Glutamatergic neuron (in vitro differentiated cells): ENCODE measurements around the gene GP1BB. TPM values are rescaled to one million over a fixed set of nuclear protein-coding genes. Genes with fewer than 3 reads are reported as not detected.

Experiments used
- DNase-seq: peaks from one replicate; pipeline ENCODE4 v3.0.0; 2022
- H3K27ac Mint-ChIP-seq: one replicate; pipeline ENCODE4 v1.8.0; 2020; ENCODE audit warnings: mild to moderate bottlenecking, mixed read lengths, inconsistent platforms; ENCODE audit not compliant: unreplicated experiment
- H3K27me3 Mint-ChIP-seq: one replicate; pipeline ENCODE4 v1.8.0; 2020; ENCODE audit warnings: mild to moderate bottlenecking, moderate library complexity, mixed read lengths, inconsistent platforms; ENCODE audit not compliant: unreplicated experiment
- H3K36me3 Mint-ChIP-seq: one replicate; pipeline ENCODE4 v1.8.0; 2020; ENCODE audit warnings: mild to moderate bottlenecking, mixed read lengths, inconsistent platforms; ENCODE audit not compliant: unreplicated experiment
- H3K4me1 Mint-ChIP-seq: one replicate; pipeline ENCODE4 v1.8.0; 2020; ENCODE audit warnings: mild to moderate bottlenecking, low read depth, mixed read lengths, inconsistent platforms; ENCODE audit not compliant: unreplicated experiment
- H3K4me3 Mint-ChIP-seq: one replicate; pipeline ENCODE4 v1.8.0; 2020; ENCODE audit warnings: mild to moderate bottlenecking, mixed read lengths, inconsistent platforms; ENCODE audit not compliant: unreplicated experiment
- H3K9me3 Mint-ChIP-seq: one replicate; pipeline ENCODE4 v1.8.0; 2020; ENCODE audit warnings: mild to moderate bottlenecking, moderate library complexity, mixed read lengths, inconsistent platforms; ENCODE audit not compliant: unreplicated experiment
- CTCF ChIP-seq: fragments of 200-600 bp; sonication (generic); IDR thresholded peaks from one replicate; pipeline ENCODE4 v1.5.0; 2021; ENCODE audit not compliant: partially characterized antibody, unreplicated experiment
- total RNA-seq: library from RNA; stranded (reverse); fragmentation: NEBNext Ultra II Directional; extraction: Animal tissue kit (Norgen Biotek cat#: 25700); gene quantifications from one replicate; pipeline ENCODE4 v1.2.1, GENCODE V29; 2021; ENCODE audit not compliant: unreplicated experiment

The GP1BB gene
- total RNA-seq, 1 donor from 2014 or later, result 8.3 TPM

GRCh38 chr22:19759427-19760057 lies 36.2 kb downstream of the GP1BB start:
- peak overlapping the region; percentile 90 for H3K4me3 Mint-ChIP-seq

DNA sequence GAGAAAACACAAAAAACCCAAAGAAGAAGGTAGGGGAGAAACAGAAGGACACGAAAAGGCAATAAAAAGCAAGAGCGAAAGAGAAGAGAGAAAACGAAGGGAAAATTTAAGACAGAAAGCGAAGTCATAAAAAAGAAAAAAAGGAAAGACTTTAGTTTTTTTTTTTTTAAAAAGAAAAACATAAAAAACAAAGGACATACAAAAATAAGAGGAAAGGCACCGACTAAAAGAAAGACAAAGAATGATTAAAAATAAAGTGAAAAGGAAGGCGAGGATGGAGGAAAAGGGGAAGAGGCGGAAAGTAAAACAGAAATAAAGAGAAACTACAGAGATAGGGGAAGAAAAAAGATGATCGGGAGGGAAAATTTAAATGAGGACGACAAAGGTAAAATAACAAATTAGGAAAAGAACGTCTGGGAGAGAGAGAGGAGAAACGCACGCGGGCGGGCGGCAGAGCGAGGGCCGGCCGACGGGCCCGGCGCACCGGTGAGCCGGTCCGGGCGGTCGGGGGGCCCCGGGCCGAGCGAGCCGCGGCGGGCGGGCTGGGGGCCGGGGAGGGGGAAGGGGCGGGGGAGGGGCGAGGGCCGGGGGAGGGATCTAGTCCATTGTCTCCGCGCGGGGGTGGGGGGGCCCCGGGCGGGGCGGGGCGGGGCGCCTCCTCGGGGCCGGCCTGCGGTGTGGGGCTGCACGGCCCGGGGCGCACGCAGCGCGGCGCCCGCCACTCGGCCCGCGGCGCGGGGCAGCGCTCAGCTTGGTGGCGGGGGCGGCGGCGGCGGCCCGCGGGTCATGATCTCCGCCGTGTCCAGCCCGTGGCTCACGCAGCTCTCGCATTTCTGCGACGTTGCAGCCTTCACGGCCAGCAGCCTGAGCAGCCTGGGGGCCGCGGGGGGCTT lies 37.0 kb downstream of the GP1BB start, which contains the start of gene TBX1:
TBX1 (plus strand) TSS at position 721 of the 893 bp plus-strand sequence; CDS start at position 787, 66 bp downstream.
- peak within 1 kb of the TSS; percentile 26 for H3K27ac Mint-ChIP-seq
- DNase-seq, result no peak
- H3K27me3 Mint-ChIP-seq, result peaks cover 37% of the 10 kb centered on the region
- H3K4me3 Mint-ChIP-seq, result peak within 1 kb of the TSS; percentile 90
- H3K4me1 Mint-ChIP-seq, result peaks cover 11% of the 10 kb centered on the region
- H3K9me3 Mint-ChIP-seq, result peaks cover 9% of the 10 kb centered on the region
- H3K36me3 Mint-ChIP-seq, result peaks cover 6% of the 10 kb centered on the region
- TF ChIP-seq CTCF, result no peak

More at GRCh38 chr22:19759427-19760057, 36.2 kb downstream of the GP1BB start:
- no peak for TF ChIP-seq CTCF
- Mint-ChIP-seq H3K27me3 (peaks cover 35% of the 10 kb centered on the region), H3K9me3 (peaks cover 9% of the 10 kb centered on the region), H3K27ac (peak overlapping the region; percentile 26), H3K4me1 (peaks cover 11% of the 10 kb centered on the region), H3K36me3 (peaks cover 6% of the 10 kb centered on the region)
- DNase-seq, result peak; percentile 68

DNA sequence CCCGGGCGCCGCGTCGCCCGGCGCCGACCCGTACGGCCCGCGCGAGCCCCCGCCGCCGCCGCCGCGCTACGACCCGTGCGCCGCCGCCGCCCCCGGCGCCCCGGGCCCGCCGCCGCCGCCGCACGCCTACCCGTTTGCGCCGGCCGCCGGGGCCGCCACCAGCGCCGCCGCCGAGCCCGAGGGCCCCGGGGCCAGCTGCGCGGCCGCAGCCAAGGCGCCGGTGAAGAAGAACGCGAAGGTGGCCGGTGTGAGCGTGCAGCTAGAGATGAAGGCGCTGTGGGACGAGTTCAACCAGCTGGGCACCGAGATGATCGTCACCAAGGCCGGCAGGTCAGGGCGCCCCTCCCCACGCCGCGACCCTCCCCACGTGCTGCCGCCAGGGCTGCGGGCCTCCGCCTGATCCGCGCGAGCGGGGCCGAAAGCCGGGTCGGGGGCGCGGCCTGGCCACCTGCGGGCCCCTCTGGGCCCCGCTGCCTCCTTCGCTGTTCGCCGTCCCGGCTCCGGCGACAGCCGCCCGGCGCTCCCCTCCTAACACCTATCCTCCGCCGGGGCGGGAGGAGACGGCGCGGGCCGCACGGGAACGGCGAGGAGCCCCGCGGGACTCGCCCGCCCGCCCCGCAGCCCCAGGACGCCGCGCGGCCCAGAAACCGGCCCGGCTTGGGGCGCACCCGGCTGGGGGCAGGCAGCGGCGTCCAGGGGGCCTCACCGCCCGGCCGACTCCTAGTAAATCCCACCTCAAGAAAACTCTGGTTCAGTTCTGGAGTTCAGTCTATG lies 37.8 kb downstream of the GP1BB start:
- no peak overlapping the region for H3K27ac Mint-ChIP-seq
- no peak for DNase-seq
- peak overlapping the region; percentile 74 for H3K4me3 Mint-ChIP-seq
- H3K27me3 Mint-ChIP-seq, result peaks cover 34% of the 10 kb centered on the region
- peaks cover 9% of the 10 kb centered on the region for H3K9me3 Mint-ChIP-seq
- H3K4me1 Mint-ChIP-seq, result peaks cover 11% of the 10 kb centered on the region
- H3K36me3 Mint-ChIP-seq, result peaks cover 6% of the 10 kb centered on the region
- TF ChIP-seq CTCF, result no peak

DNA sequence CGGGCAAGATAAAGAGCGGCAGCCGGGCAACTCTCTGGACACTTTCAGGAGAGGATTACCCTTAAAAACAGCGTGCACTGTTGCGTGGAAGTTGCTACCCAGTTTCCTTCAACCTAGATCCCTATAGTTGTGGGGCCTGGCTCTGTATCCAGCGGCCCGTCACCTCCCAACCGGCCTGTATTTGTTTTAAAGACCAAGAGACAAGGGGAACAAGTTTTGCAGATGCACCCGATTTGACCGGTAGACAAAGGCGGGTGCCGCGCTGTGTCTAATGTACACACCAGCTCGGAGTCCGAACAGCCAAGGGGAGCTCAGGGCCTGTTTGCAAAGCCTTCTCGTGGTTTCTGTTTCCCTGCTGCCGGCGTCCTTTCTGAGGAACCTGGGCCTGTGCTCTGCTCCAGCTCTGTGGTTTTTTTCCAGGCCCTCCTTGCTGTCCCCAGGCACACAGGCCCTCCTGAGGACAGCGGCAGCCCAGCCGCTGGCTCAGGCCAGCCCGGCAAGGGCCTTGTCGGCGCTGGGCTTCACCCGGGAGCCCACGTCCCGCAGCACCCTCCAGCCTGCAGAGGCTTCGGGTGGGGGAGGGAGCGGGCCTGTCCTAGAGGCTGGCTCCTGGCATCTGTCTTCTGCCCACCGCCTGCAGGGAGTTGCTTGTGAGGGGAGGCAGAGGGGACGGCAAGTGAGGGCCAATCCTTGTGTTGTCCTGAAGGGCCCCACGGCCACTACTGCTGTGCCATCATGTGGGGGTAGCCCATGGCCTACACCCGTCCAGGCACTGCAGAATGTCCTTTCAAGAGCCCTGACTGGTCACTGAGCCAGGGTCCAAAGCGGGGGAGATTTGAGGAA lies 38.6 kb downstream of the GP1BB start:
- Mint-ChIP-seq H3K9me3 (peaks cover 9% of the 10 kb centered on the region), H3K4me1 (peaks cover 11% of the 10 kb centered on the region), H3K36me3 (peaks cover 6% of the 10 kb centered on the region), H3K4me3 (peak overlapping the region; percentile 74), H3K27me3 (peaks cover 32% of the 10 kb centered on the region), H3K27ac (no peak overlapping the region)
- no peak for TF ChIP-seq CTCF
- DNase-seq, result no peak
